Astrocyte of the cerebellum (primary cell): ENCODE results near the gene SDHB.

Experiments
- DNase-seq: peaks from one replicate; pipeline ENCODE4 v3.0.0-alpha.2; 2011; ENCODE audit warnings: low read depth
- H3K4me3 ChIP-seq: 2 replicates; pipeline ENCODE4 v1.5.1; 2011; ENCODE audit warnings: mild to moderate bottlenecking, low read depth, low read length, moderate library complexity
- CTCF ChIP-seq: IDR thresholded peaks from 2 replicates; pipeline ENCODE4 v1.5.1; 2012; ENCODE audit warnings: low read length, low read depth, moderate library complexity, mild to moderate bottlenecking; ENCODE audit errors: missing control alignments
- in situ Hi-C: cut with HindIII; loops from 2 replicates; pipeline ENCODE4 v1.10.0; 2017; ENCODE audit warnings: low sequenced_read_pairs

The SDHB gene

DNA sequence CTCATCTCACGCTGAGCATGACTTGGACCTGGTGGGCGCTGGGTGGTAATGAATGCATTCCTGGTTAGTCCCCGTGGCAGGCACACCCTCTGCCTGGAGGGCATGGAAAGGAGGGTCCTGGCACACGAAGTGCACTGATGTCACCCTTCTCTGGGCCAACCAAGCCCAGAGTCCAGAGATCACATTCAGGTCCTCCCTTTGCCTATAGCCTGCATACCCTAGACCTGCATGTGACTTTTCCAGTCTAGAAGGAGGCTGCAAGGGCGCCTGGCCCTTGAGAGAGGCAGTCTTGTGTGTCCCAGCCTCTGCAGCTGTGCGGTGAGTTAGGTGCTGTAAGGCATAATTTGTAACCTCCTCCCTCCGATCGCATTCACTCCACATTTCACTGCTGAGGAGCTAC lies 43.3 kb upstream of the SDHB start:
- no peak for DNase-seq
- in situ Hi-C loops, result no loop called here
- H3K4me3 ChIP-seq, result no peak overlapping the region
- no peak for TF ChIP-seq CTCF

GRCh38 chr1:17096584-17096983 lies 42.8 kb upstream of the SDHB start:
- no peak for TF ChIP-seq CTCF
- in situ Hi-C loops, result no loop called here

DNA sequence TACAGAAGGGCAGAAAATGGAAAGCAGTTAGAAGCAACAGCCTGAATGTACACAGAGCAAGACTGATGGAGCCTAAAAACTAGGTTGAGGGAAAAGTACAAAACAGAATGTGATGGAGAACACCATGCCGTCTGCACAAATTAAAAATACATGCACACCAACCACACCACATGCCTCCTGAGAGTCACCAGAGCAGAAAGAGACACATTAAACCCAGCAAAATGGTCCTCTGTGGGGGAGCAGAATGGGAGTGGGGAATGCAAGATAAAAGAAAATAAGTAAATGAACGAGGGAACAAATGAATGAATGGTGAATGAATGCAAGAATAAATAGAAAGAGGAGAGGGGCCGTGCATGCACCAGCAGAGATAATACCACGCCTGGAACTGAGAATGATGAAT lies 41.3 kb upstream of the SDHB start:
- no peak overlapping the region for H3K4me3 ChIP-seq
- no peak for DNase-seq
- TF ChIP-seq CTCF, result no peak
- in situ Hi-C loops, result no loop called here

More at GRCh38 chr1:17096584-17096983, 42.8 kb upstream of the SDHB start:
- no peak overlapping the region for H3K4me3 ChIP-seq
- no peak for DNase-seq

DNA sequence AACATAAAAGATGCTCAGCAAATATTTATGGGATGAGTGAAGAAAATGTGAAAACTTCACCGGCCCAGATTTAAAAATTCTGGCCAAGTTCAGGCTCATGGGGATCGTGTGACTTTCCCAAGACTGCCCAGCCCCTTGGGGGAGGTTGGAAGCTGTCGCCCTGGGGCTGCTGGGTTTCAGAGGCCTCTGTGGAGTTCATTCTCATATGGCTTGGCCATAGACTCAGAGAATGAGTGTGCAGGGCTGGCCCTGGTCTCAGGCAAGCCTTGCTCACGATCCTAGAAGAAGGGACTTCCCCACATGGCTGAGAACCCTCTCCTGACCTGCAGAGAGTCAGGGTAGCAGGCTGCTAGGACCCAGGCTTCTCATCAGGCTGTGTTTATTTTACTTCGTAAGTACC lies 40.8 kb upstream of the SDHB start:
- H3K4me3 ChIP-seq, result no peak overlapping the region
- in situ Hi-C loops, result no loop called here
- no peak for TF ChIP-seq CTCF
- DNase-seq, result no peak

DNA sequence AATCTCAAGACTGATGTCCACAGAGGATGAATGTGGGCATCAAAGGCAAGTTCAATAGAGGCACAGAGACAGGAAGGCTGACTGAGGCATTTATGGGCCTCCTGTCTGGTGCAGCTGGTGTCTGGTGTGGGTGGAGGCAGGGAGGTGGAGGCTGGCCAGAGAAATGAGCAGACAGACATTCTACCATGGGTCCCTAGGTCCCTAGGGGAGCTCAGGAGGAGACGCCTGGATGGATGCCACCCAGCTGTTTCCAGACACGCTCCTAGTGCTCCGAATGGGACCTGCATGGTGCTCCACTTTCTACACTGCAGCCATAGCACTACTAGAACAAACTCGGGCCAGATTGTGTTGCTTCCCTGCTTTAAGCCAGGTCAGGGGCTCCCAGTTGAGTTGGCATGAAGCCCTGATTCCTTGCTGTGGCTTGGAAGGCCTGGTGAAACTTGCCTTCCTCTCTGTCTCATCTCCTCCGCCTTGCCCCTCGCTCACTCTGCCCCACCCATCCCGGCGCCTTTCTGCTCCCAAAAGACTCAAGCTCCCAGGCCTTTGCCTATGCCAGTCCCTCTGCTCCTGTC lies 40.1 kb upstream of the SDHB start:
- in situ Hi-C loops, result no loop called here
- no peak for TF ChIP-seq CTCF
- no peak for DNase-seq

GRCh38 chr1:17091252-17091651 lies 37.4 kb upstream of the SDHB start:
- no peak overlapping the region for H3K4me3 ChIP-seq
- no peak for DNase-seq
- in situ Hi-C loops, result no loop called here
- TF ChIP-seq CTCF, result no peak

More for the DNA sequence above, 40.1 kb upstream of the SDHB start:
- H3K4me3 ChIP-seq, result no peak overlapping the region

DNA sequence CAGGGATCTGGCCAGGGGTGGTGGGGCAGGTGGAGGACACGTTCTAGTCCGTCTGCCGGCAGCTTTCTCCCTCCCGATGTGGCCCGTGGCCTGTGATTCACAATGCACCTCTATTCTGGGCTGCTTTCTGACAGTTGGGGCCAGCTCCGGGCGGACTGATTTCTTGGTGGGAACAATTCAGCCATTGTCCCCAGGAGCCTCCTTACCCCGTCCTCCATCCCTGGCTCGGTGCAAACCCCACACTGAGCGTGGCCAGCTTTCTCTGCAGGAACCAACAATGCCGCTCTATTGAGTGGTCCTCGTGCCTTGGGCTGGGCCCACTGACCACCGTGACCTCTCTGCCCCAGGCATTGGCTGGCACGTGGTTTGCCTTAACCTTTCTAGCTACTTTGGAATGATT lies 35.7 kb upstream of the SDHB start:
- TF ChIP-seq CTCF, result no peak
- H3K4me3 ChIP-seq, result no peak overlapping the region
- in situ Hi-C loops, result no loop called here
- no peak for DNase-seq
